Astrocyte (in vitro differentiated cells and primary cell): ENCODE data around the gene GM2A. TPM values are rescaled to one million over a fixed set of nuclear protein-coding genes. Genes with fewer than 3 reads are reported as not detected.

Source experiments
- DNase-seq: peaks from one replicate; pipeline ENCODE4 v3.0.0-alpha.2; 2010; ENCODE audit warnings: low read depth
- FAIRE-seq: peaks from 2 replicates; lab custom pipeline; 2011; peaks lifted over from hg19 to GRCh38; lab: Jason Lieb, UNC
- H2AFZ ChIP-seq: 2 replicates; pipeline ENCODE4 v1.6.0; 2012; ENCODE audit warnings: low read depth, low read length, inconsistent platforms
- H3K27ac ChIP-seq: 2 replicates; pipeline ENCODE4 v1.5.1; 2011; ENCODE audit warnings: low read depth, low read length, inconsistent platforms
- H3K27me3 ChIP-seq: 2 replicates; pipeline ENCODE4 v1.6.0; 2011; ENCODE audit warnings: low read length, inconsistent platforms; ENCODE audit not compliant: insufficient read depth
- H3K36me3 ChIP-seq: 2 replicates; pipeline ENCODE4 v1.5.1; 2011; ENCODE audit warnings: low read length, inconsistent platforms; ENCODE audit not compliant: insufficient read depth
- H3K4me1 ChIP-seq: 2 replicates; pipeline ENCODE4 v1.5.1; 2011; ENCODE audit warnings: low read length, inconsistent platforms; ENCODE audit not compliant: insufficient read depth
- H3K4me2 ChIP-seq: 2 replicates; pipeline ENCODE4 v1.6.0; 2012; ENCODE audit warnings: low read length, inconsistent platforms
- H3K4me3 ChIP-seq: 2 replicates; pipeline ENCODE4 v1.5.1; 2011; ENCODE audit warnings: low read depth, mild to moderate bottlenecking, low read length, inconsistent platforms; ENCODE audit not compliant: insufficient read depth
- H3K79me2 ChIP-seq: 2 replicates; pipeline ENCODE4 v1.6.0; 2012; ENCODE audit warnings: mild to moderate bottlenecking, low read length, inconsistent platforms; ENCODE audit not compliant: insufficient read depth
- H3K9ac ChIP-seq: 2 replicates; pipeline ENCODE4 v1.6.0; 2012; ENCODE audit warnings: mild to moderate bottlenecking, low read length, inconsistent platforms
- H3K9me3 ChIP-seq: 2 replicates; pipeline ENCODE4 v1.5.1; 2012; ENCODE audit warnings: low read depth, mild to moderate bottlenecking, low read length, inconsistent platforms; ENCODE audit not compliant: insufficient read depth
- H4K20me1 ChIP-seq: 2 replicates; pipeline ENCODE4 v1.6.0; 2012; ENCODE audit warnings: low read length, inconsistent platforms; ENCODE audit not compliant: insufficient read depth
- H3K27ac Mint-ChIP-seq: one replicate; pipeline ENCODE4 v1.8.0; 2021; ENCODE audit warnings: mild to moderate bottlenecking, mixed read lengths; ENCODE audit not compliant: unreplicated experiment
- H3K27me3 Mint-ChIP-seq: one replicate; pipeline ENCODE4 v1.8.0; 2021; ENCODE audit warnings: low read depth, mixed read lengths; ENCODE audit not compliant: unreplicated experiment
- H3K36me3 Mint-ChIP-seq: one replicate; pipeline ENCODE4 v1.8.0; 2021; ENCODE audit warnings: low read depth, mixed read lengths; ENCODE audit not compliant: unreplicated experiment
- H3K4me1 Mint-ChIP-seq: one replicate; pipeline ENCODE4 v1.8.0; 2021; ENCODE audit warnings: low read depth, mixed read lengths; ENCODE audit not compliant: unreplicated experiment
- H3K4me3 Mint-ChIP-seq: one replicate; pipeline ENCODE4 v1.8.0; 2021; ENCODE audit warnings: mild to moderate bottlenecking, moderate library complexity, mixed read lengths; ENCODE audit not compliant: unreplicated experiment
- H3K9me3 Mint-ChIP-seq: one replicate; pipeline ENCODE4 v1.8.0; 2021; ENCODE audit warnings: mild to moderate bottlenecking, mixed read lengths; ENCODE audit not compliant: unreplicated experiment
- CTCF ChIP-seq: IDR thresholded peaks from 2 replicates; pipeline ENCODE4 v1.5.1; 2011; ENCODE audit warnings: low read depth, mild to moderate bottlenecking, inconsistent platforms, low read length, moderate library complexity; ENCODE audit not compliant: insufficient read depth
- EZH2 ChIP-seq: IDR thresholded peaks from 2 replicates; pipeline ENCODE4 v1.6.1; 2012; ENCODE audit warnings: mild to moderate bottlenecking, low read length, inconsistent platforms; ENCODE audit not compliant: insufficient read depth
- total RNA-seq: library from RNA; stranded (reverse); gene quantifications from 2 replicates; pipeline ENCODE4 v1.2.1, GENCODE V29; 2021

Gene GM2A
- total RNA-seq, 1 donor from 2014 or later, result 23.4 TPM

GRCh38 chr5:151230048-151230680 lies 22.8 kb upstream of the GM2A start:
- no peak overlapping the region for H3K4me3 Mint-ChIP-seq
- H3K27ac ChIP-seq, result no peak overlapping the region

GRCh38 chr5:151231359-151231758 lies 21.6 kb upstream of the GM2A start:
- H3K4me1 Mint-ChIP-seq, result no peaks in the 10 kb centered on the region
- no peak overlapping the region for H3K27ac ChIP-seq
- no peaks in the 10 kb centered on the region for H3K36me3 ChIP-seq
- no peaks in the 10 kb centered on the region for H3K9me3 ChIP-seq
- H3K4me1 ChIP-seq, result no peaks in the 10 kb centered on the region
- no peak for FAIRE-seq
- no peak overlapping the region for H3K4me3 Mint-ChIP-seq
- peaks cover 28% of the 10 kb centered on the region for H3K27me3 Mint-ChIP-seq
- TF ChIP-seq EZH2, result no peak
- TF ChIP-seq CTCF, result no peak
- H3K9ac ChIP-seq, result no peak overlapping the region
- H2AFZ ChIP-seq, result no peak overlapping the region
- DNase-seq, result no peak
- H3K79me2 ChIP-seq, result no peaks in the 10 kb centered on the region
- peaks cover 18% of the 10 kb centered on the region for H3K27me3 ChIP-seq
- H3K27ac Mint-ChIP-seq, result no peak overlapping the region
- no peaks in the 10 kb centered on the region for H3K36me3 Mint-ChIP-seq
- no peak overlapping the region for H3K4me2 ChIP-seq
- H4K20me1 ChIP-seq, result no peaks in the 10 kb centered on the region
- no peaks in the 10 kb centered on the region for H3K9me3 Mint-ChIP-seq
- H3K4me3 ChIP-seq, result no peak overlapping the region

More at GRCh38 chr5:151230048-151230680, 22.8 kb upstream of the GM2A start:
- Histone ChIP-seq H3K4me2 (no peak overlapping the region), H3K79me2 (no peaks in the 10 kb centered on the region), H3K9me3 (no peaks in the 10 kb centered on the region), H3K27me3 (peaks cover 18% of the 10 kb centered on the region), H2AFZ (no peak overlapping the region), H3K4me3 (no peak overlapping the region), H3K36me3 (no peaks in the 10 kb centered on the region), H3K9ac (no peak overlapping the region), H3K4me1 (no peaks in the 10 kb centered on the region), H4K20me1 (no peaks in the 10 kb centered on the region)
- DNase-seq, result no peak
- no peak for FAIRE-seq
- TF ChIP-seq CTCF, result no peak
- TF ChIP-seq EZH2, result no peak
- H3K27ac Mint-ChIP-seq, result no peak overlapping the region
- no peaks in the 10 kb centered on the region for H3K36me3 Mint-ChIP-seq
- no peaks in the 10 kb centered on the region for H3K9me3 Mint-ChIP-seq
- peaks cover 28% of the 10 kb centered on the region for H3K27me3 Mint-ChIP-seq
- H3K4me1 Mint-ChIP-seq, result no peaks in the 10 kb centered on the region

GRCh38 chr5:151233616-151234085 lies 19.3 kb upstream of the GM2A start:
- H3K27ac ChIP-seq, result no peak overlapping the region
- no peaks in the 10 kb centered on the region for H3K9me3 ChIP-seq
- no peak overlapping the region for H3K4me3 ChIP-seq
- FAIRE-seq (no peak), DNase-seq (no peak)
- H3K27me3 Mint-ChIP-seq, result peaks cover 33% of the 10 kb centered on the region
- H3K36me3 ChIP-seq, result no peaks in the 10 kb centered on the region
- H2AFZ ChIP-seq, result no peak overlapping the region
- H3K9me3 Mint-ChIP-seq, result no peaks in the 10 kb centered on the region
- no peak overlapping the region for H3K4me3 Mint-ChIP-seq
- no peak overlapping the region for H3K27ac Mint-ChIP-seq
- TF ChIP-seq EZH2, result no peak
- TF ChIP-seq CTCF, result no peak
- H3K9ac ChIP-seq, result no peak overlapping the region
- H3K4me1 Mint-ChIP-seq, result no peaks in the 10 kb centered on the region
- H3K27me3 ChIP-seq, result peaks cover 21% of the 10 kb centered on the region
- H3K4me2 ChIP-seq, result no peak overlapping the region
- no peaks in the 10 kb centered on the region for H4K20me1 ChIP-seq
- H3K4me1 ChIP-seq, result no peaks in the 10 kb centered on the region
- H3K36me3 Mint-ChIP-seq, result no peaks in the 10 kb centered on the region
- no peaks in the 10 kb centered on the region for H3K79me2 ChIP-seq
